Measurements from ENCODE around the gene RCSD1.
"Not testable (repeated sequence)": the region's sequence is repeated elsewhere in the genome, so short reads cannot be mapped to it uniquely, and the experiment has no call there.

Gene RCSD1

DNA sequence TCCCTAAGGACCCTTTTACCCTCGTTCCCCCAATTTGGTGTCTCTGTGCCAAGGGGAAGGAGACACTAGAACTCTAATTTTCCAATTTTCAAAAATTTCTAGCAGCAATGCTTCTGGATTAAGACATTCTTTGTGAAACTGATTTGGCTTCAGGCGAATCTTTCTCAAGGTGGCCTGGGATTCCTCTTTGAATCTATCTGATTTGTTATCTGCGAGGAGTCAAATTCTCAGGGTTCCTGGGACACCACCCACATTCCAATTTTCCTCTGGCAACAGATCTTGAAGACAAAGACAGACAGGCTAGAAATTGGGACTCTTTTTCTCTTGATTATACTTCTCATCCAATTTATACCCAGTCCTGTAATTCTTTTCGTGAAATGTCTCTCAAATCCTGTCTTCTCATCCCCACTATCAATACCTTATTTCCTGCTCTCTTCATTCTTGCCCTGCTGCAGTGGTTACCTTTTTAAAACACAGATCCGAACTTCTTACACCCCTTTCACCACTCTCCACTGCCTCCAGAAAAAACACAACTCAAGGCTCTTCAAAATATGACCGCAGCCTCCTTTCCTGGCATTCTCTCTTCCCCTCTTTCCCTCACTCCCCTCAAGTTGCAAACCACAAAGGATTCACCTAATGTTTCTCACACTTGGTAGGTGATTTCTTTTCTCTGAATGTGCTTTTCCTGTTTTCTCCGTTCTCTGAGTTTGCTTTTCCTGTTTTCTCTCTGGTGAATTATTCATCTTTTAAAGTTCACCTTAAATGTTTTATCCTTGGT lies 89.1 kb downstream of the RCSD1 start:
- H3K27me3 ChIP-seq (ENCODE audit: insufficient read depth, low read length) = no peaks in the 10 kb centered on the region
- peak overlapping the region; percentile 55 for H3K9ac ChIP-seq (ENCODE audit: low read length)
- peak overlapping the region; percentile 95 for H3K4me2 ChIP-seq (ENCODE audit: low read length)
- H3K9me2 ChIP-seq (ENCODE audit: low read depth, low read length) = no peaks in the 10 kb centered on the region
- H3K36me3 ChIP-seq (ENCODE audit: insufficient read depth, low read length) = no peaks in the 10 kb centered on the region
- H3K4me1 ChIP-seq (ENCODE audit: insufficient read depth, low read length, severe bottlenecking) = peaks cover 60% of the 10 kb centered on the region
- no peaks in the 10 kb centered on the region for H4K20me1 ChIP-seq (ENCODE audit: insufficient read depth, low read length)
- H3K79me2 ChIP-seq (ENCODE audit: insufficient read depth, low read length) = peaks cover 19% of the 10 kb centered on the region
- H3K9me3 ChIP-seq (ENCODE audit: low read length) = no peaks in the 10 kb centered on the region
- TF ChIP-seq, protein P1, sequence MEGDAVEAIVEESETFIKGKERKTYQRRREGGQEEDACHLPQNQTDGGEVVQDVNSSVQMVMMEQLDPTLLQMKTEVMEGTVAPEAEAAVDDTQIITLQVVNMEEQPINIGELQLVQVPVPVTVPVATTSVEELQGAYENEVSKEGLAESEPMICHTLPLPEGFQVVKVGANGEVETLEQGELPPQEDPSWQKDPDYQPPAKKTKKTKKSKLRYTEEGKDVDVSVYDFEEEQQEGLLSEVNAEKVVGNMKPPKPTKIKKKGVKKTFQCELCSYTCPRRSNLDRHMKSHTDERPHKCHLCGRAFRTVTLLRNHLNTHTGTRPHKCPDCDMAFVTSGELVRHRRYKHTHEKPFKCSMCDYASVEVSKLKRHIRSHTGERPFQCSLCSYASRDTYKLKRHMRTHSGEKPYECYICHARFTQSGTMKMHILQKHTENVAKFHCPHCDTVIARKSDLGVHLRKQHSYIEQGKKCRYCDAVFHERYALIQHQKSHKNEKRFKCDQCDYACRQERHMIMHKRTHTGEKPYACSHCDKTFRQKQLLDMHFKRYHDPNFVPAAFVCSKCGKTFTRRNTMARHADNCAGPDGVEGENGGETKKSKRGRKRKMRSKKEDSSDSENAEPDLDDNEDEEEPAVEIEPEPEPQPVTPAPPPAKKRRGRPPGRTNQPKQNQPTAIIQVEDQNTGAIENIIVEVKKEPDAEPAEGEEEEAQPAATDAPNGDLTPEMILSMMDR (IDR thresholded peaks at IDR 0.05; ENCODE audit: low read length) = no peak
- no peak for TF ChIP-seq EZH2 (IDR thresholded peaks at IDR 0.05; ENCODE audit: borderline replicate concordance, low read length)
- 0 out of 2 replicates have a peak, but pooled peaks cover 7% of the 10 kb centered on the region for H3F3A ChIP-seq (ENCODE audit: insufficient read depth, low read length)
- peak overlapping the region; percentile 88 for H3K27ac ChIP-seq (ENCODE audit: low read depth, low read length, poor library complexity, severe bottlenecking)
- peak overlapping the region; percentile 42 for H3K4me3 ChIP-seq (ENCODE audit: low read depth, low read length, poor library complexity, severe bottlenecking)
- H2AFZ ChIP-seq (ENCODE audit: low read length) = peak overlapping the region; percentile 32; the same call in 1 of the 2 replicates

DNA sequence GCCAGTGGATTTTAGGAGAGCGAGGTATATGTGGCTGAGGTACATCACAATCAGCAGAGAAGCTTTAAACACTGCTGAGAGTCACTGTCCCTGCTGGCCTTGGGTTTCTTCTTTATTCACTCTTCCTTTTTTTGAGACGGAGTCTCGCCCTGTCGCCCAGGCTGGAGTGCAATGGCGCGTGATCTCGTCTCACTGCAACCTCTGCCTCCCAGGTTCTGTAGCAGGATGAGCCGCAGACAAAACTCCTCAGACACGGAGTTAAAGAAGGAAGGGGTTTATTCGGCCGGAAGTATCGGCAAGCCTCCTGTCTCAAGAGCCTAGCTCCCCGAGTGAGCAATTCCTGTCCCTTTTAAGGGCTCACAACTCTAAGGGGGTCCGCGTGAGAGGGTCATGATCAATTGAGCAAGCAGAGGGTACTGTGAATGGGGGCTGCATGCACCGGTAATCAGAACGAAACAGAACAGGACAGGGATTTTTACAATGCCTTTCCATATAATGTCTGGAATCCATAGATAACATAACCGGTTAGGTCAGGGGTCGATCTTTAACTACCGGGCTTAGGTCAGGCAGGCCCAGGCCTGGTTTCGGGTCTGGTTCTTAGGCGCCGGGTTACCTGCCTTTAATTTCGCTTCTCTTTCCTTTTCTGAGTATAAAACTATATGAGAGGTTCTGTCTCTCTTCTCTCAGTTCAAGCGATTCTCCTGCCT lies 89.8 kb downstream of the RCSD1 start:
- H3F3A ChIP-seq (ENCODE audit: insufficient read depth, low read length); H3K9me3 ChIP-seq (ENCODE audit: low read length); H3K36me3 ChIP-seq (ENCODE audit: insufficient read depth, low read length); H3K27me3 ChIP-seq (ENCODE audit: insufficient read depth, low read length); H4K20me1 ChIP-seq (ENCODE audit: insufficient read depth, low read length); H3K9me2 ChIP-seq (ENCODE audit: low read depth, low read length): not testable (repeated sequence)
- H3K9ac ChIP-seq (ENCODE audit: low read length) = peak overlapping the region; percentile 55
- H3K79me2 ChIP-seq (ENCODE audit: insufficient read depth, low read length) = peaks cover 26% of the 10 kb centered on the region
- H3K4me3 ChIP-seq (ENCODE audit: low read depth, low read length, poor library complexity, severe bottlenecking) = peak overlapping the region; percentile 42
- H3K4me2 ChIP-seq (ENCODE audit: low read length) = peak overlapping the region; percentile 95
- peak overlapping the region; percentile 32; the same call in 1 of the 2 replicates for H2AFZ ChIP-seq (ENCODE audit: low read length)
- peaks cover 68% of the 10 kb centered on the region for H3K4me1 ChIP-seq (ENCODE audit: insufficient read depth, low read length, severe bottlenecking)
- H3K27ac ChIP-seq (ENCODE audit: low read depth, low read length, poor library complexity, severe bottlenecking) = peak overlapping the region; percentile 88

DNA sequence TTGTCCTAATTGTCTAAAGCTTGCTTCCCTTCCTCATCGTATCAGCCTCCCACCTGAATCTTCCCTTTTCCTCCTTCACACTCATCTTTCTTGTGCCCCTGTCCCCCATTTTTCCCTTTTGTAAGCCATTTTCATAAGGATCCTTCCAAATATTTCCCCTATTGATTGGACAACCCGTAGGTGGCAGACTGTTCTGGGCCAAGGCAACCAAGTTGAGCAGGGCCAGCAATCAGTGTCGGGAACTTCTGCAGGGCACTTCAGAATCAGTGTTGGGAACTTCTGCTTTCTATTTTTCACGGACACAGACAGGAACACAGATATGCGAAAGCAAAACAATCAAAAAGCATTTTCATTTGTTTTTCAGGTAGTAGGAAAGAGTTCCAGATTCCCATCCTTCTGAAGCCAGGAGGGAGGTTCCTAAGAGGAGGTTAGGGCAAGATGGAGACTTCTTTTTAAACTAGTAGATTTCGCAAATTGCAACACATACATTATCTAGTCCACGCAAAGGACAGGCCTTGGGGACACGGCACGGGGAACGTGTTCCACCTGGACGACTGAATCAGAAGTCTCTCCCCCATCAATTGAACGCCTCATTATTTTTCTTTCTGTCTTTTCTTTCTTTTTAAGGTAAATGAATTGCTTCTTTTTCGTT lies 91.1 kb downstream of the RCSD1 start:
- Histone ChIP-seq H2AFZ (ENCODE audit: low read length) (peak overlapping the region; percentile 51), H3K9me2 (ENCODE audit: low read depth, low read length) (no peaks in the 10 kb centered on the region), H4K20me1 (ENCODE audit: insufficient read depth, low read length) (no peaks in the 10 kb centered on the region), H3K9ac (ENCODE audit: low read length) (peak overlapping the region; percentile 70), H3K4me3 (ENCODE audit: low read depth, low read length, poor library complexity, severe bottlenecking) (peak overlapping the region; percentile 78), H3K79me2 (ENCODE audit: insufficient read depth, low read length) (peaks cover 29% of the 10 kb centered on the region), H3K27ac (ENCODE audit: low read depth, low read length, poor library complexity, severe bottlenecking) (peak overlapping the region; percentile 88), H3K27me3 (ENCODE audit: insufficient read depth, low read length) (no peaks in the 10 kb centered on the region), H3K4me2 (ENCODE audit: low read length) (peak overlapping the region; percentile 95), H3F3A (ENCODE audit: insufficient read depth, low read length) (0 out of 2 replicates have a peak, but pooled peaks cover 4% of the 10 kb centered on the region), H3K9me3 (ENCODE audit: low read length) (no peaks in the 10 kb centered on the region), H3K4me1 (ENCODE audit: insufficient read depth, low read length, severe bottlenecking) (peaks cover 73% of the 10 kb centered on the region), H3K36me3 (ENCODE audit: insufficient read depth, low read length) (no peaks in the 10 kb centered on the region)
- TF ChIP-seq, protein P1 (IDR thresholded peaks at IDR 0.05; ENCODE audit: low read length) = peak; percentile 63
- TF ChIP-seq EZH2 (IDR thresholded peaks at IDR 0.05; ENCODE audit: borderline replicate concordance, low read length) = no peak

Measured in OCI-LY1 (cell line).